ENCODE data around the gene UGT1A9.
A peak's percentile ranks its signal among the peaks of the same experiment; 100 is the strongest.
"Not testable (repeated sequence)": the region's sequence is repeated elsewhere in the genome, so short reads cannot be mapped to it uniquely, and the experiment has no call there.

Gene UGT1A9

DNA sequence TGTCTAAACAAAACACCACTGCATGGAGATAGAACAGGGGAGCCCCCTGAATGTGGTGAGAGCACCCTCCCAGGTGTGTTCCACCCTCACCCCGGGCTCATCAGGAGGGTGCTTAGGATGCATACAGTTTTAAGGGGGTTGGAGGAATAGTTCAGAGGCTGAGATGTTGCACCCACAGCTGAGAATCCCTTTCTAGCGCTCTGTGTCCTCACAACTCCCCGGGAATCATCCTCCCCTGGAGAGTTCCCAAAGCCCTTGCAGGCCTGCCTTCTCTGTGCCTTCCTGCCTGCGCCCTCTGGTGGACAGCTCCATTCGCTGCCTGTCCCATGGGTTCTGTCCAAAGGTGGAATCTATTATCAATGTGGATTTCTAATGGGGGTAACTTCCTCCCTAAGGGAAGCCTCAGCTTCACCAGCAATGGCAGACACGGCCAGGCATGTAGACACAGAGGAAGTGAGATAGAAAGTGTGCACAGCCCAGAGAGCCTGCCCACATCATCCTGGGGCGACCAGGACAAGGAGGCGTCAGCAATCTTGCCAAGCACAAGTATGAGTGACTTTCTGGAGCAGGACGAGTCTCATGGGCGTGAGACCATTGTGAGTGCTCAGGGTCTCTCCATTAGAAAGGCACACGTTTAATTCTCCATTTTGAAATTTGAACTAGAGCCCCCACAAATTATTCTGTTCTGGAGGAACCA lies 39.8 kb downstream of the UGT1A9 start:
- DNase-seq (ENCODE audit: low read depth in 1 of 2, low spot score in 1 of 2): peak; percentile 21 to 45

DNA sequence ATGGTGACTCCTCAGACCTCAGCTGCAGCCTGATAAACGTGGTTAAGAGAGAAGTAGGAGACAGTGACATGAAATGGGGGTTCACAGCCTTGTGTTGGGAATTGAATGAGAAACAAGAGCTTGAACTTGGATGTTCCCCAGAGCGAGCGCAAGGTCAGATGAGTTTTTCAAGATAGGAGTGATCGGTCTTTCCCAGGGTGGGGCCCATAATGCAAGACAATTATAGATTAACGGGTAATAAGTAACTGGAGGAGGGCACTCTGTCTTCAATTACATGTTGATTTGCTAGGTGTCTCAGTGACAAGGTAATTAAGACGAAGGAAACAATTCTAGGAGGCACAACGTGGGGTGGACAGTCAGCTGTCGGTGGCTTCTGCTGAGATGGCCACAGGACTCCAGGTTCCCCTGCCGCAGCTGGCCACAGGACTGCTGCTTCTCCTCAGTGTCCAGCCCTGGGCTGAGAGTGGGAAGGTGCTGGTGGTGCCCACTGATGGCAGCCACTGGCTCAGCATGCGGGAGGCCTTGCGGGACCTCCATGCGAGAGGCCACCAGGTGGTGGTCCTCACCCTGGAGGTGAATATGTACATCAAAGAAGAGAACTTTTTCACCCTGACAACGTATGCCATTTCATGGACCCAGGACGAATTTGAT lies 41.0 kb downstream of the UGT1A9 start, which contains the start of gene UGT1A5:
Gene UGT1A5 (plus strand): TSS at position 297 of the 651 bp plus-strand sequence. CDS start 85 bp downstream, at position 382.
- DNase-seq (ENCODE audit: low read depth in 1 of 2, low spot score in 1 of 2): no peak

DNA sequence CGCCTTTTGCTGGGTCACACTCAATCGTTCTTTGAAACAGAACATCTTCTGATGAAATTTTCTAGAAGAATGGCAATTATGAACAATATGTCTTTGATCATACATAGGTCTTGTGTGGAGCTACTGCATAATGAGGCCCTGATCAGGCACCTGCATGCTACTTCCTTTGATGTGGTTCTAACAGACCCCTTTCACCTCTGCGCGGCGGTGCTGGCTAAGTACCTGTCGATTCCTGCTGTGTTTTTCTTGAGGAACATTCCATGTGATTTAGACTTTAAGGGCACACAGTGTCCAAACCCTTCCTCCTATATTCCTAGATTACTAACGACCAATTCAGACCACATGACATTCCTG lies 41.5 kb downstream of the UGT1A9 start:
- no peak for DNase-seq (ENCODE audit: low read depth in 1 of 2, low spot score in 1 of 2)

DNA sequence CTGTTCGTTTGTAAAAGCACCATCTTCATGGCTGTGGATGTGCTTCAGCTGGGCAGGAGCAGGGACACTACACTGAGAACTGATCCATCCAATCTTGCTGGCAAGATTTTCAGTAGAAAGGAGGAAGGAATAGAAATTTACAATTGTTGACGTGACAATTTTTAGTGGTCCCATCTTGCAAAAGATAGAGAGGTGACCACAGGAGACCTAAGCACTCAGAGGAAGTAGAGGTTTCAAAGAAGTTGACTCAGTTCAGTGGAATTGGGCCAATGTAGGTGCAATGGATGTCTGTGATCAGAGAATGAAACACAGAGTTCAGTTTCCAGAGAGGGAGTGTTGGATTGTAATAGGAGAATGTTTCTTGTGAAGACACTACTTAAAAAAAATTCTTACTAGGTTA lies 42.4 kb downstream of the UGT1A9 start:
- DNase-seq (ENCODE audit: low read depth in 1 of 2, low spot score in 1 of 2): no peak

DNA sequence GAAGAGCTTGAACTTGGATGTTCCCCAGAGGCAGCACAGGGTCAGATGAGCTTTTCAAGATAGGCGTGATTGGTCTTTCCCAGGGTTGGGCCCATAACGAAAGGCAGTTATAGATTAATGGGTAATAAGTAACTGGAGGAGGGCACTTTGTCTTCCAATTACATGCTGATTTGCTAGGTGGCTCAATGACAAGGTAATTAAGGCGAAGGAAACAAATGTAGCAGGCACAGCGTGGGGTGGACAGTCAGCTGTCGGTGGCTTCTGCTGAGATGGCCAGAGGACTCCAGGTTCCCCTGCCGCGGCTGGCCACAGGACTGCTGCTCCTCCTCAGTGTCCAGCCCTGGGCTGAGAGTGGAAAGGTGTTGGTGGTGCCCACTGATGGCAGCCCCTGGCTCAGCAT lies 46.9 kb downstream of the UGT1A9 start, which contains the start of gene UGT1A4:
Gene UGT1A4 (plus strand): TSS at position 185 of the 400 bp plus-strand sequence. CDS start 85 bp downstream, at position 270.
- DNase-seq (ENCODE audit: low read depth in 1 of 2, low spot score in 1 of 2): no peak

DNA sequence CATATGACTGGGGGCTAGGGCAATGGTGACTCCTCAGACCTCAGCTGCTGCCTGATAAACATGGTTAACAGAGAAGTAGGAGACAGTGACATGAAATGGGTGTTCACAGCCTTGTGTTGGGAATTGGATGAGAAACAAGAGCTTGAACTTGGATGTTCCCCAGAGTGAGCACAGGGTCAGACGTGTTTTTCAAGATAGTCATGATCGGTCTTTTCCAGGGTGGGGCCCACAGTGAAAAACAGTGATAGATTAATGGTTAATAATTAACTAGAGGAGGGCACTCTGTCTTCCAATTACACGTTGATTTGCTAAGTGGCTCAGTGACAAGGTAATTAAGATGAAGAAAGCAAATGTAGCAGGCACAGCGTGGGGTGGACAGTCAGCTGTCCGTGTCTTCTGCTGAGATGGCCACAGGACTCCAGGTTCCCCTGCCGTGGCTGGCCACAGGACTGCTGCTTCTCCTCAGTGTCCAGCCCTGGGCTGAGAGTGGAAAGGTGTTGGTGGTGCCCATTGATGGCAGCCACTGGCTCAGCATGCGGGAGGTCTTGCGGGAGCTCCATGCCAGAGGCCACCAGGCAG lies 57.1 kb downstream of the UGT1A9 start, which contains the start of gene UGT1A3:
Gene UGT1A3 (plus strand): TSS at position 320 of the 579 bp plus-strand sequence. CDS start 85 bp downstream, at position 405.
- no peak for DNase-seq (ENCODE audit: low read depth in 1 of 2, low spot score in 1 of 2)

DNA sequence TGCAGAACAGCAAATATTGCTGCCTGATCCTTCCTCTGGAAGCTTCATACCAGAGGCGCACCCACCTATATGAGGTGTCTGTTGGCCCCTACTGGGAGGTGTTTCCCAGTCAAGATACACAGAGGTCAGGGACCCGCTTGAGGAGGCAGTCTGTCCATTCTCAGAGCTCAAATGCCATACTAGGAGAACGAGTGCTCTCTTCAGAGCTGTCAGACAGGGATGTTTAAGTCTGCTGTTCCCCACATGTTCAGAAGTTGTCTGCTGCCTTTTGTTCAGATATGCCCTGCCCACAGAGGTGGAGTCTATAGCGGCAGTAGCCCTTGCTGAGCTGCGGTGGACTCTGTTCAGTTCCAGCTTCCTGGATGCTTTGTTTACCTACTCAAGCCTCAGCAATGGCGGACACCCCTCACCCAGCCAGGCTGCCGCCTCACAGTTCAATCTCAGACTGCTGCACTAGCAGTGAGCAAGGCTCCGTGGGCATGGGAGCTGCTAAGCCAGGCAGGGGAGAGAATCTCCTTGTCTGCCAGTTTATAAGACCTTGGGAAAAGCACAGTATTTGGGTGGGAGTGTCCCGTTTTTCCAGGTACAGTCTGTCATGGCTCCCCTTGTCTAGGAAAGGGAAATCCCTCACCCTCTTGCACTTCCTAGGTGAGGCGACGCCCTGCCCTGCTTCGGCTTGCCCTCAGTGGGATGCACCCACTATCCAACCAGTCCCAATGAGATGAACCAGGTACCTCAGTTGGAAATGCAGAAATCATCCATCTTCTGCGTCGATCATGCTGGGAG lies 65.4 kb downstream of the UGT1A9 start:
- not testable (repeated sequence) for DNase-seq (ENCODE audit: low read depth in 1 of 2, low spot score in 1 of 2)

DNA sequence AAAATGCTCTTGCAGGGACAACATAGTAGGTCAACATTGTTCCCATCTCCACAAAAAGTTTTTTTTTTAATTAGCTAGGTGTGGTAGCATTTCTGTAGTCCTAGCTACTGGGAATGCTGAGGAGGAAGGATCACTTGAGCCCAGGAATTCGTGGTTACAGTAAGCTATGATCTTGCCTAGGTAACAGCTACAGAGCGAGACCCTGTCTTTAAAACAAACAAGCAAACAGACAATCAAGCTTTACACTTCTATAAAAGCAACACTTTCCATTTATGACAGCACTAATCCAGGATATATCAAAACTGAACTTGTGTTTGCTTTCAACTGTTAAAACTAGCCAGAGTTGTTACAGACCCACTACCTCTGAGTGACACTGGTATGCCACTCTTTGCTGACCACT lies 69.2 kb downstream of the UGT1A9 start:
- no peak for DNase-seq (ENCODE audit: low read depth in 1 of 2, low spot score in 1 of 2)

DNA sequence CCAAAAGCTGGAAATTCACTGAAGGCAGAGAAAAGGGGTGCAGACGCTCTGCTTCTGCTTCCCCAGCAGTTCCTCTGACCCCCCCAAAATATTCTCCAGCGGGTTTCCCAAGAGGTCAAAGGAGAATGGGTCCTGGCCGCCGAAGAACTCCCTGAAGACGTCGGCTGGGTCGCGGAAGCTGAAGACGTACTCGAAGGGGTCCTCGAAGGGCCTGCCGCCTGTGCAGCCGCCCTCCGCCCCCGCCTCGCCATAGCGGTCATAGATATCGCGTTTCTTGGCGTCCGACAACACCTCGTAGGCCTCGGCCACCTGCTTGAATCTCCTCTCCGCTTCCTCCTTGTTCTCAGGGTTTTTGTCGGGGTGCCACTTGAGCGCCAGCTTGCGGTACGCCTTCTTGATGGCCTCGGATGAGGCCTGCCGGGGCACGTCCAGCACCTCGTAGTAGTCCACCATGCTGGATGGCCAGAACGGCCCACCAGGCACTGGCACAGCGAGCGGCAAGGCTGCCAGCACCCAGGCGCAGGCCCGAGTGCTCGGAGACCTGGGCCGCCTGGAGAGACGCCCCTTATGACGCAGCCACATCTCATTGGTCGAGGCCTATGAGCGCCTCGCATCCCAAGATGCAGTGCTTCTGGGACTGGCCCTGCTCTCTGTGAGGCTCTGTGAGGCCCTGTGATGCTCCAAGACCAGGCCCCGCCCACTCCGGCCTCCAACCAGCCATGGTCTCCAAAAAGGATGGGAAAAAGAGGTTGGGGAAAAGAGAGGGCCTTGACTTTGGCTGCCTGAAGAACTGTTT lies 72.0 kb downstream of the UGT1A9 start:
- DNase-seq (ENCODE audit: low read depth in 1 of 2, low spot score in 1 of 2): no peak

DNA sequence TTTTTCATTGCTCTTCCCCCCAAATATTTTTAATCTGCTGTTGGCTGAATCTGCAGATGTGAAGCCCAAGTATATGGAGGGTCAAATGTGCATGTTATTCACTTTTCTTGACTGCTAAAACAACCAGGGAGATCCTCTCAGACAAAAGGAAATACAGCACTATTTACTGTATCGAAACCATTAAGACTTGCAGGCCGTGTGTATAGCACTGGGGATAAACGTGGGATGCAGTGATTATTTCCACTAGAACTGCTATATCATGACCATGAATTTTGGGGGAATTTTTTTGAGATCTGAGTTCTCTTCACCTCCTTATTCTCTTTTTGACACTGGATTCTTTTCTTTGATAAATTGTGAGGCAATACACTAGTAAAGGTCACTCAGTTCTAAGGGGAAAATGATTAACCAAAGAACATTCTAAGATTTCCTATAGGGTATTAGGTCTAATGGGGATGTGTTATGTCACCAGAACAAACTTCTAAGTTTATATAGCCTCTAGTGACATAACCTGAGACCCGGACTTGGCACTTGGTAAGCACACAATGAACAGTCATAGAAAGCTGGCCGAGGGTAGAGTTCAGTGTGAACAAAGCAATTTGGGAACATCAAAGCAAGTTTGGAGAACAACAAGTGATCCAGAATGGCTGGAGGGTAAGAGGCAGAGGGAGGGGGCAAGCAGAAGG lies 73.5 kb downstream of the UGT1A9 start:
- DNase-seq (ENCODE audit: low read depth in 1 of 2, low spot score in 1 of 2): no peak

DNA sequence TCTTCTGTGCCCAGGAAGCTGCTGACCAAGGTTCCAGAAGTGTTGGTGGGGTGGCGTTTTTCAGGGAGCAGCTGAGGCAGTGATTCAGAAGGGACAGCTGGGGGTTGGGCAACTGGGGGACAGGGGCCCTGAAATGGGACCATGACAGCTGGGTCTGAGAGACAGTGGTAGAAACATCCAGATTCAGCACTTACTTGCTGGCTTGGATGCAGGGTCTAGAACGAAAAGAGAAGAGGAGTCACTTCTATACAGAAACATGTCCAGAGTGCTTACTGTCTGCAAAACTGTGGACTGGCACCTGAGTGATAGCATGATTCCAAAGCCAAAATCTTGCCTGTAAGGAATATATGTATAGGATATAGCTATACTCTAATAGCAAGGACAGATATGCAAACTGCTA lies 74.1 kb downstream of the UGT1A9 start:
- DNase-seq (ENCODE audit: low read depth in 1 of 2, low spot score in 1 of 2): not testable (repeated sequence)

DNA sequence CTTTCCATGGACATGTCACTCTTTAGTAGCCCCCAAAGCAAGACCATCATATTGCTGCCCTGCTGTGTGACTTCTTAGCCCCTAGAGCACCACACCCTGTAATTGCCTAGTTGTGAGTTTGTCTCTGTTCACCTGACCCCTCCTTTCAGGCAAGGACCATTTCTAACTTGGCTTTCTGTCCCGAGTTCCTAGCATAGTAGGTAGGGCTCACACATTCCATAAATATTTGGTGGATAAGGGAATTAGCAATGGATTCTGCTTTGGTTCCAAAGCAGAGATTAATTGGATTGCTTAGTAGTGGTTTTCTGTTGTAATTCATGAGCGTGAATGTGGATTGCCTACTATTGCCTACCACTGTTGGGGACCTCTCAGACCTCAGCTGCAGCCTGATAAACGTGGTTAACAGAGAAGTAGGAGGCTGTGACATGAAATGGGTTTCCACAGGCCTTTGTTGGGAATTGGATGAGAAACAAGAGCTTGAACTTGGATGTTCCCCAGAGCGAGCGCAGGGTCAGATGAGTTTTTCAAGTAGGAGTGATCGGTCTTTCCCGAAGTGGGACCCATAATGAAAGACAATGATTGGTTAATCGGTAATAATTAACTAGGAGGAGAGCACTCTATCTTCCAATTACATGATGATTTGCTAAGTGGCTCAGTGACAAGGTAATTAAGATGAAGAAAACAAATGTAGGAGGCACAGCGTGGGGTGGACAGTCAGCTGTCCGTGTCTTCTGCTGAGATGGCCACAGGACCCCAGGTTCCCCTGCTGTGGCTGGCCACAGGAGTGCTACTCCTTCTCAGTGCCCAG lies 75.0 kb downstream of the UGT1A9 start:
- no peak for DNase-seq (ENCODE audit: low read depth in 1 of 2, low spot score in 1 of 2)

DNA sequence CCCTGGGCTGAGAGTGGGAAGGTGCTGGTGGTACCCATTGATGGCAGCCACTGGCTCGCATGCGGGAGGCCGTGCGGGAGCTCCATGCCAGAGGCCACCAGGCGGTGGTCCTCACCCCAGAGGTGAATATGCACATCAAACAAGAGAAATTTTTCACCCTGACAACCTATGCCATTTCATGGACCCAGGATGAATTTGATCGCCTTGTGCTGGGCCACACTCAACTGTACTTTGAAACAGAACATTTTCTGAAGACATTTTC lies 75.5 kb downstream of the UGT1A9 start:
- DNase-seq (ENCODE audit: low read depth in 1 of 2, low spot score in 1 of 2): no peak

DNA sequence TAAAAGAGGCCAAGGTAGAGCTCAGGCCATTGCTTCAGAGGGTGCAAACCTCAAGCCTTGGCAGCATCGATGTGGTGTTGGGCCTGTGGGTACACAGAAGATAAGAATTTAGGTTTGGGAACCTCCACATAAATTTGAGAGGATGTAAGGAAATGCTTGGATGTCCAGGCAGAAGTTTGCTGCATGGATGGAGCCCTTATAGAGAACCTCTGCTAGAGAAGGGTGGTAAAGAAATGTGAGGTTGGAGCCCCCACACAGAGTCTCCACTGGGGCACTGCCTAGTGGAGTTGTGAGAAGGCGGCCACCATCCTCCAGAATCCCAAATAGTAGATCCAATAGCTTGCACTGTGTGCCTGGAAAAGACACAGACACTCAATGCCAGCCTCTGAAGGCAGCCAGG lies 79.0 kb downstream of the UGT1A9 start:
- DNase-seq (ENCODE audit: low read depth in 1 of 2, low spot score in 1 of 2): not testable (repeated sequence)

DNA sequence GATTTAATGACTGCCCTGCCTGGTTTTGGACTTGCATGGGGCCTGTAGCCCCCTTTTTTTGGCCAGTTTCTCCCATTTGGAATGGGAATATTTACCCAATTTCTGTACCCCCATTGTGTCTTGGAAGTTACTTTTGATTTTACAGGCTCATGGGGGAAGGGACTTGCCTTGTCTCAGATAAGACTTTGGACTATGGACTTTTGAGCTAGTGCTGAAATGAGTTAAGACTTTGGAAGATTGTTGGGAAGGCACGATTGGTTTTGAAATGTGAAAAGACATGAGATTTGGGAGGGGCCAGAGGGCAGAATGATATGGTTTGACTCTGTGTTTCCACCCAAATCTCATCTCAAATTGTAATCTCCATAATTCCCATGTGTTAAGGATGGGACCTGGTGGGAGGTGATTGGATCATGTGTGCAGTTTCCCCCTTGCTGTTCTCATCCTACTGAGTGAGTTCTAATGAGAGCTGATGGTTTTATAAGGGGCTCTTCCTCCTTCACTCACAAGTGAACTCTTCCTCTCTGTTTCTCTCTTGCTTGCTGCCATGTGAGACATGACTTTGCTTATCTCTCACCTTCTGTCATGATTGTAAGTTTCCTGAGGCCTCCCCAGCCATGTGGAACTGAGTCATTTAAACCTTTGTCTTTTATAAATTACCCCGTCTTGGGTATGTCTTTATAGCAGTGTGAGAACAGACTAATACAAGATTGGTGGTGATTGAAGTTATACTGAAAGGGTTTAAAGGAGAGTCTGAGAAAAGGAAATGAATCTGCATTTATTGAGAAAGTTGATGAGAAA lies 79.7 kb downstream of the UGT1A9 start:
- not testable (repeated sequence) for DNase-seq (ENCODE audit: low read depth in 1 of 2, low spot score in 1 of 2)

DNA sequence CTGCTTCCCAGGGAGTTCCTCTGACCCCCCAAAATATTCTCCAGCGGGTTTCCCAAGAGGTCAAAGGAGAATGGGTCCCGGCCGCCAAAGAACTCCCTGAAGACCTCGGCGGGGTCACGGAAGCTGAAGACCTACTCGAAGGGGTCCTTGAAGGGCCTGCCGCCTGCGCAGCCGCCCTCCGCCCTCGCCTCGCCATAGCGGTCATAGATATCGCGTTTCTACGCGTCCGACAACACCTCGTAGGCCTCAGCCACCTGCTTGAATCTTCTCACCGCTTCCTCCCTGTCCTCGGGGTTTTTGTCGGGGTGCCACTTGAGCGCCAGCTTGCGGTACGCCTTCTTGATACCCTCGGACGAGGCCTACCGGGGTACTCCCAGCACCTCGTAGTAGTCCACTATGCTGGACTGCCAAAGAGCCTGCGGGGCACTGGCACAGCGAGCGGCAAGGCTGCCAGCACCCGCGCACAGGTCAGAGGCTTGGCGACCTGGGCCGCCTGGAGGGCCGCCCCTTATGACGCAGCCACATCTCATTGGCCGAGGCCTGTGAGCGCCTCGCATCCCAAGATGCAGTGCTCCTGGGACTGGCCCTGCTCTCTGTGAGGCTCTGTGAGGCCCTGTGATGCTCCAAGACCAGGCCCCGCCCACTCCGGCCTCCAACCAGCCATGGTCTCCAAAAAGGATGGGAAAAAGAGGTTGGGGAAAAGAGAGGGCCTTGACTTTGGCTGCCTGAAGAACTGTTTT lies 83.3 kb downstream of the UGT1A9 start:
- DNase-seq (ENCODE audit: low read depth in 1 of 2, low spot score in 1 of 2): no peak

DNA sequence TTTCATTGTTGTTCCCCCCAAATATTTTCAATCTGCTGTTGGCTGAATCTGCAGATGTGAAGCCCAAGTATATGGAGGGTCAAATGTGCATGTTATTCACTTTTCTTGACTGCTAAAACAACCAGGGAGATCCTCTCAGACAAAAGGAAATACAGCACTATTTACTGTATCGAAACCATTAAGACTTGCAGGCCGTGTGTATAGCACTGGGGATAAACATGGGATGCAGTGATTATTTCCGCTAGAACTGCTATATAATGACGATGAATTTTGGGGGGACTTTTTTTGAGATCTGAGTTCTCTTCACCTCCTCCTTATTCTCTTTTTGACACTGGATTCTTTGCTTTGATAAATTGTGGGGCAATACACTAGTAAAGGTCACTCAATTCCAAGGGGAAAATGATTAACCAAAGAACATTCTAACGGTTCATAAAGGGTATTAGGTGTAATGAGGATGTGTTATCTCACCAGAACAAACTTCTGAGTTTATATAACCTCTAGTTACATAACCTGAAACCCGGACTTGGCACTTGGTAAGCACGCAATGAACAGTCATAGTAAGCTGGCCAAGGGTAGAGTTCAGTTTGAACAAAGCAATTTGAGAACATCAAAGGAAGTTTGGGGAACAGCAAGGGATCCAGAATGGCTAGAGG lies 84.9 kb downstream of the UGT1A9 start:
- no peak for DNase-seq (ENCODE audit: low read depth in 1 of 2, low spot score in 1 of 2)
